Measurements from ENCODE around the gene NCBP3.

DNA sequence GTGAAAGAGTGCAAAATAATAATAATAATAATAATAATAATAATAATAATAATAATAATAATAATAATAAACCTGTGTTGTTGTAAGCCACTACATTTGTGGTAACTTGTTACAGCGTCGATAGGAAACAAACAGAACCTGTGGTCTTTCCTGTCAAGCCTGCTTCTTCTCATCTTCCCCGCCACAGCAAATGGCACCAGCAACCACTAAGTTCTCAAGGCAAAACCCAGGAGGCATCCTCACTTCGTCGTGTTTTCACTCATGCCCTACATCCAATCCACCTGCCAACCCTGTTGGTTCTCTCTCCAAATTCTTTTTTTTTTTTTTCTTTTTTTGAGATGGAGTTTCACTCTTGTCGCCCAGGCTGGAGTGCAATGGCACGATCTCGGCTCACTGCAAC lies 79.3 kb downstream of the NCBP3 start:
- TF ChIP-seq, protein P1, sequence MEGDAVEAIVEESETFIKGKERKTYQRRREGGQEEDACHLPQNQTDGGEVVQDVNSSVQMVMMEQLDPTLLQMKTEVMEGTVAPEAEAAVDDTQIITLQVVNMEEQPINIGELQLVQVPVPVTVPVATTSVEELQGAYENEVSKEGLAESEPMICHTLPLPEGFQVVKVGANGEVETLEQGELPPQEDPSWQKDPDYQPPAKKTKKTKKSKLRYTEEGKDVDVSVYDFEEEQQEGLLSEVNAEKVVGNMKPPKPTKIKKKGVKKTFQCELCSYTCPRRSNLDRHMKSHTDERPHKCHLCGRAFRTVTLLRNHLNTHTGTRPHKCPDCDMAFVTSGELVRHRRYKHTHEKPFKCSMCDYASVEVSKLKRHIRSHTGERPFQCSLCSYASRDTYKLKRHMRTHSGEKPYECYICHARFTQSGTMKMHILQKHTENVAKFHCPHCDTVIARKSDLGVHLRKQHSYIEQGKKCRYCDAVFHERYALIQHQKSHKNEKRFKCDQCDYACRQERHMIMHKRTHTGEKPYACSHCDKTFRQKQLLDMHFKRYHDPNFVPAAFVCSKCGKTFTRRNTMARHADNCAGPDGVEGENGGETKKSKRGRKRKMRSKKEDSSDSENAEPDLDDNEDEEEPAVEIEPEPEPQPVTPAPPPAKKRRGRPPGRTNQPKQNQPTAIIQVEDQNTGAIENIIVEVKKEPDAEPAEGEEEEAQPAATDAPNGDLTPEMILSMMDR (IDR thresholded peaks at IDR 0.05) = no peak
- TF ChIP-seq, protein P2, sequence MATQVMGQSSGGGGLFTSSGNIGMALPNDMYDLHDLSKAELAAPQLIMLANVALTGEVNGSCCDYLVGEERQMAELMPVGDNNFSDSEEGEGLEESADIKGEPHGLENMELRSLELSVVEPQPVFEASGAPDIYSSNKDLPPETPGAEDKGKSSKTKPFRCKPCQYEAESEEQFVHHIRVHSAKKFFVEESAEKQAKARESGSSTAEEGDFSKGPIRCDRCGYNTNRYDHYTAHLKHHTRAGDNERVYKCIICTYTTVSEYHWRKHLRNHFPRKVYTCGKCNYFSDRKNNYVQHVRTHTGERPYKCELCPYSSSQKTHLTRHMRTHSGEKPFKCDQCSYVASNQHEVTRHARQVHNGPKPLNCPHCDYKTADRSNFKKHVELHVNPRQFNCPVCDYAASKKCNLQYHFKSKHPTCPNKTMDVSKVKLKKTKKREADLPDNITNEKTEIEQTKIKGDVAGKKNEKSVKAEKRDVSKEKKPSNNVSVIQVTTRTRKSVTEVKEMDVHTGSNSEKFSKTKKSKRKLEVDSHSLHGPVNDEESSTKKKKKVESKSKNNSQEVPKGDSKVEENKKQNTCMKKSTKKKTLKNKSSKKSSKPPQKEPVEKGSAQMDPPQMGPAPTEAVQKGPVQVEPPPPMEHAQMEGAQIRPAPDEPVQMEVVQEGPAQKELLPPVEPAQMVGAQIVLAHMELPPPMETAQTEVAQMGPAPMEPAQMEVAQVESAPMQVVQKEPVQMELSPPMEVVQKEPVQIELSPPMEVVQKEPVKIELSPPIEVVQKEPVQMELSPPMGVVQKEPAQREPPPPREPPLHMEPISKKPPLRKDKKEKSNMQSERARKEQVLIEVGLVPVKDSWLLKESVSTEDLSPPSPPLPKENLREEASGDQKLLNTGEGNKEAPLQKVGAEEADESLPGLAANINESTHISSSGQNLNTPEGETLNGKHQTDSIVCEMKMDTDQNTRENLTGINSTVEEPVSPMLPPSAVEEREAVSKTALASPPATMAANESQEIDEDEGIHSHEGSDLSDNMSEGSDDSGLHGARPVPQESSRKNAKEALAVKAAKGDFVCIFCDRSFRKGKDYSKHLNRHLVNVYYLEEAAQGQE (IDR thresholded peaks at IDR 0.05; ENCODE audit: insufficient read depth in 1 of 2, low read depth in 2 of 2, low read length in 1 of 2) = no peak
- TF ChIP-seq POLR2AphosphoS5 (IDR thresholded peaks at IDR 0.05; ENCODE audit: low read depth, low read length) = no peak
- no peak for TF ChIP-seq SIN3A (IDR thresholded peaks at IDR 0.05; ENCODE audit: borderline replicate concordance, insufficient read depth, low read depth, low read length)
- no peak for TF ChIP-seq TCF7L2 (IDR thresholded peaks at IDR 0.05; ENCODE audit: low read depth, low read length)

Data from Panc1 (cell line).